Mesothelial cell of epicardium (in vitro differentiated cells): ENCODE measurements around the gene SPAG16. TPM values are rescaled to one million over a fixed set of nuclear protein-coding genes. Genes with fewer than 3 reads are reported as not detected.
A peak's percentile ranks its signal among the peaks of the same experiment; 100 is the strongest.

Experiments
- DNase-seq, 2 experiments: peaks; one replicate each; pipeline ENCODE4 v3.0.0; 2021; ENCODE audit warnings: low spot score in 2 of 2; ENCODE audit not compliant: unreplicated experiment in 2 of 2
- H3K27ac Mint-ChIP-seq: 2 replicates; pipeline ENCODE4 v1.8.0; 2021; ENCODE audit warnings: mixed read lengths
- H3K27me3 Mint-ChIP-seq: 2 replicates; pipeline ENCODE4 v1.8.0; 2021; ENCODE audit warnings: low read depth, mixed read lengths
- H3K36me3 Mint-ChIP-seq: 2 replicates; pipeline ENCODE4 v1.8.0; 2021; ENCODE audit warnings: mixed read lengths
- H3K4me1 Mint-ChIP-seq: 2 replicates; pipeline ENCODE4 v1.8.0; 2021; ENCODE audit warnings: mixed read lengths
- H3K4me3 Mint-ChIP-seq: 2 replicates; pipeline ENCODE4 v1.8.0; 2021; ENCODE audit warnings: mild to moderate bottlenecking, moderate library complexity, mixed read lengths
- H3K9me3 Mint-ChIP-seq: 2 replicates; pipeline ENCODE4 v1.8.0; 2021; ENCODE audit warnings: mixed read lengths
- CTCF ChIP-seq: fragments of 200-600 bp; sonication (generic); IDR thresholded peaks from one replicate; pipeline ENCODE4 v1.5.0; 2021; ENCODE audit warnings: antibody characterized with exemption; ENCODE audit not compliant: unreplicated experiment
- total RNA-seq: library from RNA; stranded (reverse); gene quantifications from 3 replicates; pipeline ENCODE4 v1.2.1, GENCODE V29; 2021

Gene SPAG16
- total RNA-seq, 1 donor from 2014 or later = 35.1 TPM

GRCh38 chr2:214104219-214104618 is 820.0 kb downstream of the SPAG16 start:
- H3K27me3 Mint-ChIP-seq = no peaks in the 10 kb centered on the region
- peaks cover 13% of the 10 kb centered on the region for H3K4me1 Mint-ChIP-seq
- H3K27ac Mint-ChIP-seq = peak overlapping the region; percentile 14
- DNase-seq = no peak
- peaks cover 4% of the 10 kb centered on the region for H3K9me3 Mint-ChIP-seq
- H3K4me3 Mint-ChIP-seq = no peak overlapping the region
- no peaks in the 10 kb centered on the region for H3K36me3 Mint-ChIP-seq
- TF ChIP-seq CTCF = no peak

GRCh38 chr2:214104967-214105366 is 820.7 kb downstream of the SPAG16 start:
- Mint-ChIP-seq H3K4me3 (no peak overlapping the region), H3K27ac (no peak overlapping the region), H3K4me1 (peaks cover 13% of the 10 kb centered on the region), H3K27me3 (no peaks in the 10 kb centered on the region), H3K9me3 (peaks cover 1% of the 10 kb centered on the region), H3K36me3 (no peaks in the 10 kb centered on the region)
- no peak for DNase-seq
- no peak for TF ChIP-seq CTCF

- Mint-ChIP-seq H3K4me1 (peaks cover 13% of the 10 kb centered on the region), H3K9me3 (peaks cover 12% of the 10 kb centered on the region), H3K4me3 (no peak overlapping the region), H3K27me3 (no peaks in the 10 kb centered on the region), H3K27ac (no peak overlapping the region), H3K36me3 (no peaks in the 10 kb centered on the region)
- no peak for TF ChIP-seq CTCF
- no peak for DNase-seq
Observed at GRCh38 chr2:214107726-214108125, 823.5 kb downstream of the SPAG16 start.

- peaks cover 12% of the 10 kb centered on the region for H3K9me3 Mint-ChIP-seq
- no peak overlapping the region for H3K4me3 Mint-ChIP-seq
- no peak for DNase-seq
- peaks cover 7% of the 10 kb centered on the region for H3K4me1 Mint-ChIP-seq
- H3K27me3 Mint-ChIP-seq = no peaks in the 10 kb centered on the region
- H3K27ac Mint-ChIP-seq = no peak overlapping the region
- no peaks in the 10 kb centered on the region for H3K36me3 Mint-ChIP-seq
- TF ChIP-seq CTCF = no peak
Observed at GRCh38 chr2:214108598-214108997, 824.3 kb downstream of the SPAG16 start.

GRCh38 chr2:214117054-214117453 is 832.8 kb downstream of the SPAG16 start:
- Mint-ChIP-seq H3K4me3 (no peak overlapping the region), H3K4me1 (no peaks in the 10 kb centered on the region), H3K27me3 (no peaks in the 10 kb centered on the region), H3K9me3 (peaks cover 28% of the 10 kb centered on the region), H3K27ac (no peak overlapping the region), H3K36me3 (peaks cover 5% of the 10 kb centered on the region)
- no peak for DNase-seq
- TF ChIP-seq CTCF = no peak

- no peak overlapping the region for H3K27ac Mint-ChIP-seq
- H3K4me3 Mint-ChIP-seq = no peak overlapping the region
- no peak for TF ChIP-seq CTCF
- no peaks in the 10 kb centered on the region for H3K27me3 Mint-ChIP-seq
- no peak for DNase-seq
- no peaks in the 10 kb centered on the region for H3K36me3 Mint-ChIP-seq
- no peaks in the 10 kb centered on the region for H3K4me1 Mint-ChIP-seq
- H3K9me3 Mint-ChIP-seq = peaks cover 4% of the 10 kb centered on the region
Observed at GRCh38 chr2:214126135-214126534, 841.9 kb downstream of the SPAG16 start.
